ENCODE data around the gene GAL3ST2. TPM values are rescaled to one million over a fixed set of nuclear protein-coding genes. Genes with fewer than 3 reads are reported as not detected.
A peak's percentile ranks its signal among the peaks of the same experiment; 100 is the strongest.
"Not testable (repeated sequence)": the region's sequence is repeated elsewhere in the genome, so short reads cannot be mapped to it uniquely, and the experiment has no call there.

The GAL3ST2 gene
- total and polyA plus RNA-seq, 7 donors = 0.14 to 0.16 TPM; not detected in 5

DNA sequence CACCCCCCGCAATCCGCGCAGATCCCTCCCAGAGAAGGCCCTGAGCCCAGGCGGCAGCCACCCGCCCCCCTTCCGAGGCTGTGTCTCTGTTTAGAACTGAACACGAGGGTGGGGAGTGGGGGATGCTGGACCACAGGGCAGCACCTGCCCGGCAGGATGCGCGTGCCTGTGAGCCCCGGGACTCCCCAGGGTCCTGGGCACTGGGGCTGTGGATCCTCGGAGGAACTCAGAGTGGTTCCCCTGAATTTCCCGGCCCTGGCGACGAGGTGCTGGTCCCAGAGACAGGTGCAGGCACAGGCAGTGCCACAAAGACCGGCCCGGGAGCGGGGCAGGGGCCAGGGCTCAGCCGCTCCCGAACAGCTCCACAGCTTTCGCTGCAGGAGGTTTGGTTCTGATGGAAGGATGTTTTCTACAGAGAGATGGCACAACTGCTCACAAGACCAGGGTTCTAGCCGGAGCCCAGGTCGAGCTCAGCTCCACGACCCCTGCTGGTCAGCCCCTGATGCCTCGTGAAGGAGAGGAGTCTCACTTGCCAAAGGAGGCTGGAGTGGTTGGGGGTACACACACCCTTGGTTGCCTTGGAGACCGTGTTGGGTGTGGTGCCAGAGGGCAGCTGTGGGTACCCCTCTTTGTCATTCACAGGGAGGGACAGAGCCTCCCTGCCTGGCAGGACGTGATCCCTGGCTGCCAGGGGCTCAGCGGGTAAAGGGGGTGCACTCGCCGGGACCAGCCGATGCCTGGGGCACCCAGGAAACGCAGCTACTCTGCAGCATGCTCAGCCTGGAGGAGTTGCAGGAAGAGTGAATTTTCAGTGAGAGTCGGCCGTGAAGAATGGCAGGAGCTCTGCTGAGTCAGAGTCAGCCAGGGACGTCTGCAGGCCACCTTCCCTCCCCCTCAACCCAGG is 28.0 kb downstream of the GAL3ST2 start:
- intact Hi-C loops (cut with DNase I) = no loop called here
- no peaks in the 10 kb centered on the region for H3K9me3 ChIP-seq
- H3K4me3 ChIP-seq = peak overlapping the region; percentile 61
- H3K27me3 ChIP-seq (ENCODE audit: insufficient read depth in 3 of 3, low read length in 2 of 3) = peaks cover 0 to 20% (median 0%) of the 10 kb centered on the region in 3 donors
- WGBS, 3 donors = 23 to 42% (median 29%) methylated on average over 34 to 35 of the region's 35 CpGs
- H3K27ac ChIP-seq = no peak overlapping the region
- ATAC-seq (no peak), DNase-seq (peak; percentile 14 to 56)
- TF ChIP-seq, protein P1, sequence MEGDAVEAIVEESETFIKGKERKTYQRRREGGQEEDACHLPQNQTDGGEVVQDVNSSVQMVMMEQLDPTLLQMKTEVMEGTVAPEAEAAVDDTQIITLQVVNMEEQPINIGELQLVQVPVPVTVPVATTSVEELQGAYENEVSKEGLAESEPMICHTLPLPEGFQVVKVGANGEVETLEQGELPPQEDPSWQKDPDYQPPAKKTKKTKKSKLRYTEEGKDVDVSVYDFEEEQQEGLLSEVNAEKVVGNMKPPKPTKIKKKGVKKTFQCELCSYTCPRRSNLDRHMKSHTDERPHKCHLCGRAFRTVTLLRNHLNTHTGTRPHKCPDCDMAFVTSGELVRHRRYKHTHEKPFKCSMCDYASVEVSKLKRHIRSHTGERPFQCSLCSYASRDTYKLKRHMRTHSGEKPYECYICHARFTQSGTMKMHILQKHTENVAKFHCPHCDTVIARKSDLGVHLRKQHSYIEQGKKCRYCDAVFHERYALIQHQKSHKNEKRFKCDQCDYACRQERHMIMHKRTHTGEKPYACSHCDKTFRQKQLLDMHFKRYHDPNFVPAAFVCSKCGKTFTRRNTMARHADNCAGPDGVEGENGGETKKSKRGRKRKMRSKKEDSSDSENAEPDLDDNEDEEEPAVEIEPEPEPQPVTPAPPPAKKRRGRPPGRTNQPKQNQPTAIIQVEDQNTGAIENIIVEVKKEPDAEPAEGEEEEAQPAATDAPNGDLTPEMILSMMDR (IDR thresholded peaks at IDR 0.05) = no peak
- H3K36me3 ChIP-seq (ENCODE audit: insufficient read depth in 1 of 2, low read depth in 1 of 2) = no peaks in the 10 kb centered on the region
- H3K4me1 ChIP-seq = peaks cover 7% of the 10 kb centered on the region

DNA sequence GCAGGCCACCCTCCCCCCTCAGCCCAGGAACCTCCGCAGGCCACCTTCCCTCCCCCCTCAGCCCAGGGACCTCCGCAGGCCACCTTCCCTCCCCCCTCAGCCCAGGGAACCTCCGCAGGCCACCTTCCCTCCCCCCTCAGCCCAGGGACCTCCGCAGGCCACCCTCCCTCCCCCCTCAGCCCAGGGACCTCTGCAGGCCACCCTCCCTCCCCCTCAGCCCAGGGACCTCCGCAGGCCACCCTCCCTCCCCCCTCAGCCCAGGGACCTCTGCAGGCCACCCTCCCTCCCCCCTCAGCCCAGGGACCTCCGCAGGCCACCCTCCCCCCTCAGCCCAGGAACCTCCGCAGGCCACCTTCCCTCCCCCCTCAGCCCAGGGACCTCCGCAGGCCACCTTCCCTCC is 29.6 kb downstream of the GAL3ST2 start:
- H3K4me3 ChIP-seq; ATAC-seq; H3K9me3 ChIP-seq; intact Hi-C loops (cut with DNase I); H3K27ac ChIP-seq; H3K36me3 ChIP-seq (ENCODE audit: insufficient read depth in 1 of 2, low read depth in 1 of 2); DNase-seq: not testable (repeated sequence)
- peaks cover 0 to 20% (median 0%) of the 10 kb centered on the region in 3 donors for H3K27me3 ChIP-seq (ENCODE audit: insufficient read depth in 3 of 3, low read length in 2 of 3)
- peaks cover 24% of the 10 kb centered on the region for H3K4me1 ChIP-seq
- 33 to 63% (median 58%) methylated on average over 1 to 2 of the region's 8 CpGs for WGBS, 3 donors

DNA sequence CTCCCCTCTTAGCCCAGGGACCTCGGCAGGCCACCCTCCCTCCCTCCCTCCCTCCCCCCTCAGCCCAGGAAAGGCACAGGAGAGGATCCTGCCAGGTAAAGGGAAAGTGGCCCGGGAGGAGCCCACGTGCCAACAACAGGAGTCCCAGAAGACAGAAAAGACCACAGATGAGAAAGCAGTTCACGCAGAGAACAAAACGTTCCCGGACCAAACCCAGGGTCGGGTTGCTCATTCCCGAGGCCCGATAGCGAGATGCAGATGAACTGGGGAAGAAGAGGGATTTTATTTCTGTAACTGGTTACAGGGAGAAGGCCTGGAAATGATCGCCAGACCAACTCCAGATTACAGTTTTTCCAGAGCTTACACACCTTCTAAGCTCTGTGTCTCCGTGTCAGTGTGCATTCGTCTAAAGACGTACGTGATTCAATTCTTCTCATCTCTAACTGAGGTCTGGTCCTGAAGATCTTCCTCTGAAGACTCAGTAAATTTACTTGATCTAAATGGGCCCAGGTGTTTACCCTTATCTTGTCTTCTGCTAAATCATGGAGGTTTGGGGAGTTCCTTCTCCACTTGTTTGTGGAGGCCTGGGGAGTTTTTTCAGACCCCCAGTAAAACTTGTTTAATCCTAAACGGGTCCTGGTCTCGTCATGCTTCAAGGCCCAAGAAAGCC is 31.6 kb downstream of the GAL3ST2 start:
- H3K27ac ChIP-seq = no peak overlapping the region

DNA sequence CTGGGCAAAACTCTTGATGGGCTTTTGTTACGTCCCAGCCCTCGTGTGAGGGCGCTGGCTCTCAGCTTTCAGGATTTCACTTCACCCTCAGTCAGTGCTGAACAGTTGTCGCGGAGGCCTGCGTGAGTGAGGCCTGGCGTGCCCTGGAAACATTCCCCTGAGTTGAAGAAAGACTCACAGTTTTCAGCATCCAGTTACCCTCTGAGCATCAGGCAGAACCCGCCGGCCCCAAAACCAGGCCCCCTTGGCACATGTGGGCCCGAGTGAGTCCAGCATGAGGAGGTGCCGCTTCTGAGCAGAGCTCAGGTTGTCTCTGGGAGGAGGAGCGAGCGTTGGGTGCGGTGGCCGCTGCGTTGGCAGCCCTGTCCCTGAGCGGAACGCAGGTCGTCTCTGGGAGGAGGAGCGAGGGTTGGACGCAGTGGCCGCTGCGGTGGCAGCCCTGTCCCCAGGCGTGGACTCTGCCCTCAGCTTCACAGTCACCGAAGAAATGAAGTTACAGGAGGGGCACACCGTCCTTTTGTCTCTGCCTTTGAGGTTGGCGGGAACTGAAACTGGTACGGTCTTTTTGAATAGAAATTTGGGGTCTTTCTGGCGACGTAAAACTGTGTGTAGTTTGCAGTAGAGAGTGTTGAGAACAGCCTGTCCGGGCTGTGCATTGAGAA is 32.2 kb downstream of the GAL3ST2 start, which contains the start of gene NEU4:
Gene NEU4, plus strand, starts transcription at position 473 of the 662 bp plus-strand sequence. CDS start 5,292 bp downstream, outside the sequence.
- Histone ChIP-seq H3K4me3 (no peak within 1 kb of the TSS), H3K36me3 (ENCODE audit: insufficient read depth in 1 of 2, low read depth in 1 of 2) (no peaks in the 10 kb centered on the region), H3K27ac (no peak within 1 kb of the TSS), H3K4me1 (peaks cover 21% of the 10 kb centered on the region), H3K27me3 (ENCODE audit: insufficient read depth in 3 of 3, low read length in 2 of 3) (peaks cover 0 to 10% (median 0%) of the 10 kb centered on the region in 3 donors), H3K9me3 (no peaks in the 10 kb centered on the region)
- ATAC-seq = peak; percentile 43 to 62 (median 55)
- 45 to 77% (median 49%) methylated on average over 31 of the region's 31 CpGs for WGBS, 3 donors
- intact Hi-C loops (cut with DNase I) = no loop called here
- TF ChIP-seq, protein P1 (IDR thresholded peaks at IDR 0.05) = no peak
- peak; percentile 36 to 71 for DNase-seq

More for the DNA sequence above, 31.6 kb downstream of the GAL3ST2 start:
- no peaks in the 10 kb centered on the region for H3K36me3 ChIP-seq (ENCODE audit: insufficient read depth in 1 of 2, low read depth in 1 of 2)
- no peak overlapping the region for H3K4me3 ChIP-seq
- DNase-seq (peak; percentile 12 to 62), ATAC-seq (peak in 2 of 4 donors; percentile 16 to 27)
- H3K27me3 ChIP-seq (ENCODE audit: insufficient read depth in 3 of 3, low read length in 2 of 3) = peaks cover 0 to 15% (median 0%) of the 10 kb centered on the region in 3 donors
- intact Hi-C loops (cut with DNase I) = no loop called here
- no peaks in the 10 kb centered on the region for H3K9me3 ChIP-seq
- H3K4me1 ChIP-seq = peaks cover 24% of the 10 kb centered on the region
- TF ChIP-seq, protein P1 (IDR thresholded peaks at IDR 0.05) = no peak
- 44 to 67% (median 56%) methylated on average over 16 to 17 of the region's 17 CpGs for WGBS, 3 donors

All from psoas muscle (tissue), 8 donors.